Kidney epithelial cell (primary cell): Measurements from ENCODE around the gene BCAR3. TPM values are rescaled to one million over a fixed set of nuclear protein-coding genes. Genes with fewer than 3 reads are reported as not detected.

Source experiments
- DNase-seq: peaks from one replicate; pipeline ENCODE4 v3.0.0-alpha.2; 2010; ENCODE audit warnings: low read depth
- H3K27me3 ChIP-seq: 2 replicates; pipeline ENCODE4 v1.6.0; 2011; ENCODE audit warnings: low read length; ENCODE audit not compliant: control insufficient read depth, insufficient read depth
- H3K36me3 ChIP-seq: 2 replicates; pipeline ENCODE4 v1.5.1; 2011; ENCODE audit warnings: low read length; ENCODE audit not compliant: control insufficient read depth, insufficient read depth
- H3K4me3 ChIP-seq: 2 replicates; pipeline ENCODE4 v1.5.1; 2011; ENCODE audit warnings: low read depth, mild to moderate bottlenecking, control low read depth, low read length
- CTCF ChIP-seq: IDR thresholded peaks from 2 replicates; pipeline ENCODE4 v1.5.1; 2011; ENCODE audit warnings: mild to moderate bottlenecking, moderate library complexity, low read length, control low read depth, inconsistent platforms; ENCODE audit not compliant: insufficient read depth, poor library complexity, severe bottlenecking
- total RNA-seq: library from RNA; depleted of rRNA; stranded (reverse); fragments of >200 nt; gene quantifications from 2 replicates; pipeline ENCODE4 v1.2.3, GENCODE V29; 2015

Gene BCAR3
- total RNA-seq, 1 donor from 2014 or later = 93.3 TPM

DNA sequence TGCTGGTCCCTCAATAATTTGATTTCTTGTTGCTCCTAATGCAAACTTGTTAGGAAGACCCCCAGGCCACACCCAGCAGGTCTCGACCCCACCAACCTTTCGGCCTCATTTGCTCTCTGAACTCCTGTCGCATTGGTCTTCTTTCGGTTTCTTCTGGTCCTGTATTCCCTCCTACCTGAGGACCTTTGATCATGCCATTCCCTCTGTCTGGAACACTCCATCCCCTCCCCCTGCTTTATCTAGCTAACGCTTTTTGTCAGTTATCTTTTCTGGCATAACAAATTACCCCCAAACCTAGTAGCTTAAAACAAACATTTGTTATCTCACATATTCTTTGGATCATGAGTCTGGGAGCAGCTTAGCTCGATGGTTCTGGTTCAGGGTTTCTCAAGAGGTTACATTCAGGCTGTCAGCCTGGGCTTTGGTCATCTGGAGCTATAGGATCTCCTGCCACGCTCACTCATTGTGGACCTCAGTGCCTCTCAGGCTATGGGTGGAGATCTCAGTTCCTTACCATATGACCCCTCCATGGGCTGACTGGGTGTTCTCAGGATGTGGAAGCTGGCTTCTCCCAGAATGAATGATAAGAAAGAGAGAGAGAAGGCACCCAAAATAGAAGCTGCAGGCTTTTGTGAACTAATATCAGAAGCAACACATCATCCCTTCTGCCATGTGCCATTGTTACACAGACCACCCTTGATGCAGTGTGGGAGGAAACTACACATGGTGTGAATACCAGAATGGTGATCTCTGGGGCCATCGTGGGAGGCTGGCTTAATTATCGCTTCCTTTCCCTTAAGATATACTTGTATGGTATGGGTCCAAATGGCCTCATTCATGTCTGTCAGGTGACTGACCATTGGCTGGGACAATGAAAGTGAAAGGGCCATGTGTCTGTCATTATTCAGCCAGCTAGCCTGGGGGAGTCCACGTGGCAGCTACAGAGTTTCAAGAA, 29.1 kb upstream of the BCAR3 start:
- Histone ChIP-seq H3K36me3 (no peaks in the 10 kb centered on the region), H3K4me3 (no peak overlapping the region), H3K27me3 (no peaks in the 10 kb centered on the region)
- DNase-seq = no peak
- TF ChIP-seq CTCF = no peak

DNA sequence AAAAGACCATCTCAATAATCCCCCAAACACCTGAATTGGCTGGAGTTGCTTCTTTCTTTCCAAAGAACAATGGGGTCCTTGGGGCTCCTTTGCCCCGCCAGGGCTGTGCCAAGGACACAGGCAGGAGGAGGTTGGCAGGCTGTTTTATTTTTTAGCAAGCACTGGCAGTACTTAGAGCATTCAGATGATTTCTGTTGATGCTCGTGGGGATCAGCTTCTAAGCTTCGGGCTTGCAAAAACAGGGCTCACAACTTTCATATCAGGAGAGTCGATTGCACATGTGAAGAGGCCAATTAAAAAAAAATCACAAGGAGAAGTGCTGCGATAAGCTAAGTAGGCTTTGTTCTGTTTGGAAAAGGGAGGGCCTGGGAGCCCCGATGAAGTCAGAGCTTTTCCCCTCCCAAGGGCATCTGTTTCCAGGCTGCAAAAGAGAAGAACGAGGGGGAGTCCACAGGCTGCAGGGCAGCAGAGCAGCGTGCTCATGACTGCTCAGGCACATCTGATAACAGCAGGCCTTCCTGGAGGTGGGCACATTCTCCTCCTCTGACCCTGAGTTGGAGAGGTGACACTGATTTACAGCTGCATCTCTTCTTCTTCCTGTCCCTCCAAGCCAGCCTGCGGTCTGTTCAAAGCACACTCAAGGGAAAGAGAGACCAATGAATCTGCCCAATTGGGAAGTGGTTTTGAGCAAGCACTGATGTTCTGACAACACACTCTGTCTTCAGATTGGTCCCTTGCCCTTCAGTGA, 27.3 kb upstream of the BCAR3 start:
- no peak for TF ChIP-seq CTCF
- no peaks in the 10 kb centered on the region for H3K27me3 ChIP-seq
- no peak for DNase-seq
- H3K36me3 ChIP-seq = no peaks in the 10 kb centered on the region
- H3K4me3 ChIP-seq = no peak overlapping the region

- Histone ChIP-seq H3K36me3 (no peaks in the 10 kb centered on the region), H3K27me3 (no peaks in the 10 kb centered on the region), H3K4me3 (no peak overlapping the region)
- no peak for TF ChIP-seq CTCF
- DNase-seq = no peak
Observed at GRCh38 chr1:93707956-93708355, 26.3 kb upstream of the BCAR3 start.

DNA sequence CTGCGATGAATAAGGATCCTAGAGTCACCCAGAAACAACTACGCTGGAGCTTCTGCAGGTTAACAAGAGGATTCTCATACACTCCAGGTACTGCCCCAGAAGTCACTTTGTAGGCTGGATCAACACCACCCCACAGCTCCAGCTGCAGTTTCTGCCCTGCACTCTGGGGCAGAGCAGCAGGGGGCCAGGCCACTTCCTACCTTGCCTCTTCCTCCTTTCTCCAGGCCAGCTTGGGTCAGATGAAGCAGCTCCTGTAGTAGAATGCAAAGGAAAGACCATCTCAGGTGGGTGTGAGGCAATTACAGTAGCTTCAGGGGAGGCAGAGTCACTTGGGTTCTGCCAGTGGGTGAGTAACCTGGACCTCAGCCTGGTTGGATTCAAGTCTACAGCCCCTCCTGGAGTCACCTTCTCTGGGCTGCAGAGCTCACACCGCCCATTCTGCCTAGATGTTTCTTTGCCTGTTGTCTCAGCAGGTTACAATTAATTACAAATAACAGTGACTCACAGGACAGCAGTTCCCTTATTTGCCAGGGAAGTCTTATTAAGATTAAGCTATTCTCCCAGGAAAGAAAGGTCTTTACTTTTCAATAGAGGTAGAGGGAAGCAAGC, 24.4 kb upstream of the BCAR3 start:
- Histone ChIP-seq H3K36me3 (no peaks in the 10 kb centered on the region), H3K4me3 (no peak overlapping the region), H3K27me3 (no peaks in the 10 kb centered on the region)
- no peak for DNase-seq
- TF ChIP-seq CTCF = no peak

- no peaks in the 10 kb centered on the region for H3K36me3 ChIP-seq
- no peak for TF ChIP-seq CTCF
- no peaks in the 10 kb centered on the region for H3K27me3 ChIP-seq
- no peak overlapping the region for H3K4me3 ChIP-seq
- DNase-seq = no peak
Observed at GRCh38 chr1:93704052-93704451, 22.4 kb upstream of the BCAR3 start.
